HEK293 (cell line): Measurements from ENCODE around the gene EIF4E3.
A peak's percentile ranks its signal among the peaks of the same experiment; 100 is the strongest.

Experiments used
- CTCF ChIA-PET: fragments of 350-600 bp; formaldehyde crosslinking; extraction: SDS; loops from one replicate; lab custom pipeline; 2021; ENCODE audit warnings: antibody characterized with exemption; lab: Yijun Ruan, JAX
- POLR2A ChIA-PET: fragments of 300-600 bp; formaldehyde crosslinking; extraction: SDS; loops from one replicate; lab custom pipeline; 2020; ENCODE audit warnings: antibody characterized with exemption, inconsistent platforms; lab: Yijun Ruan, JAX
- H3K27ac ChIP-seq: fragments of 200-500 bp; sonication (Bioruptor generic); 2 replicates; pipeline ENCODE4 v1.5.1; 2014; ENCODE audit warnings: low read depth, low read length, control low read depth, inconsistent platforms; ENCODE audit errors: extremely low read depth
- H3K36me3 ChIP-seq, 2 experiments: fragments of 200-500 bp in 1 of 2; sonication (Bioruptor generic) in 1 of 2; 1 replicate in 1 of 2; 2 replicates in 1 of 2; pipeline ENCODE4 v1.5.1; 2014 to 2017; ENCODE audit warnings: inconsistent platforms in 2 of 2, low read length in 2 of 2; ENCODE audit not compliant: control insufficient read depth in 2 of 2, insufficient read depth in 1 of 2
- H3K4me1 ChIP-seq: fragments of 200-500 bp; sonication (Bioruptor generic); 2 replicates; pipeline ENCODE4 v1.5.1; 2014; ENCODE audit warnings: mild to moderate bottlenecking, low read length, inconsistent platforms; ENCODE audit not compliant: control insufficient read depth, insufficient read depth
- H3K4me3 ChIP-seq: 2 replicates; pipeline ENCODE4 v1.5.1; 2011; ENCODE audit warnings: low read depth, mild to moderate bottlenecking, control low read depth, low read length, moderate library complexity
- H3K9me3 ChIP-seq: fragments of 200-500 bp; sonication (Bioruptor generic); 2 replicates; pipeline ENCODE4 v1.5.1; 2014; ENCODE audit warnings: low read depth, low read length, inconsistent platforms; ENCODE audit not compliant: control insufficient read depth, insufficient read depth
- BCL11B ChIP-seq: fragments of 450-650 bp; formaldehyde crosslinking; IDR thresholded peaks from 2 replicates; pipeline ENCODE4 v1.5.1; 2016; ENCODE audit warnings: low read depth, missing biosample characterization, missing genetic modification characterization
- CTCF ChIP-seq: fragments of 450-650 bp; formaldehyde crosslinking; IDR thresholded peaks from 2 replicates; pipeline ENCODE4 v1.5.1; 2016; ENCODE audit warnings: missing biosample characterization, missing genetic modification characterization
- HOXA7 ChIP-seq: sonication (generic); formaldehyde crosslinking; IDR thresholded peaks from 2 replicates; pipeline ENCODE4 v1.8.1; 2022; ENCODE audit warnings: missing genetic modification reagents, borderline replicate concordance
- IKZF3 ChIP-seq: fragments of 450-650 bp; IDR thresholded peaks from 2 replicates; pipeline ENCODE4 v1.5.0; 2018; ENCODE audit warnings: missing biosample characterization, mild to moderate bottlenecking, missing genetic modification characterization, moderate library complexity
- KLF16 ChIP-seq: fragments of 450-650 bp; formaldehyde crosslinking; IDR thresholded peaks from 2 replicates; pipeline ENCODE4 v1.5.1; 2017; ENCODE audit warnings: missing biosample characterization, missing genetic modification characterization
- MZF1 ChIP-seq: fragments of 450-650 bp; formaldehyde crosslinking; IDR thresholded peaks from 2 replicates; pipeline ENCODE4 v1.5.1; 2017; ENCODE audit warnings: missing biosample characterization, missing genetic modification characterization, borderline replicate concordance
- PRDM1 ChIP-seq: fragments of 450-650 bp; formaldehyde crosslinking; IDR thresholded peaks from 2 replicates; pipeline ENCODE4; 2016; ENCODE audit warnings: missing biosample characterization, missing genetic modification characterization
- SCRT1 ChIP-seq: fragments of 450-650 bp; formaldehyde crosslinking; IDR thresholded peaks from 2 replicates; pipeline ENCODE4 v1.5.1; 2016; ENCODE audit warnings: missing biosample characterization, missing genetic modification characterization, borderline replicate concordance
- SCRT2 ChIP-seq: fragments of 450-650 bp; formaldehyde crosslinking; IDR thresholded peaks from 2 replicates; pipeline ENCODE4 v1.5.1; 2016; ENCODE audit warnings: missing biosample characterization, missing genetic modification characterization
- SETDB1 ChIP-seq: IDR thresholded peaks from one replicate; pipeline ENCODE4 v1.6.1; 2017; ENCODE audit warnings: mild to moderate bottlenecking, low read length, moderate library complexity, mixed read lengths; ENCODE audit not compliant: insufficient read length
- ZBTB1 ChIP-seq: fragments of 450-650 bp; formaldehyde crosslinking; IDR thresholded peaks from 2 replicates; pipeline ENCODE4 v1.5.1; 2016; ENCODE audit warnings: missing biosample characterization, missing genetic modification characterization
- ZBTB17 ChIP-seq: fragments of 450-650 bp; formaldehyde crosslinking; IDR thresholded peaks from 2 replicates; pipeline ENCODE4 v1.5.1; 2016; ENCODE audit warnings: missing biosample characterization, missing genetic modification characterization
- ZBTB20 ChIP-seq: fragments of 450-650 bp; formaldehyde crosslinking; IDR thresholded peaks from 2 replicates; pipeline ENCODE4 v1.5.1; 2016; ENCODE audit warnings: missing biosample characterization, missing genetic modification characterization
- ZFHX2 ChIP-seq: fragments of 450-650 bp; formaldehyde crosslinking; conservative IDR thresholded peaks from 2 replicates; pipeline ENCODE4 v1.5.1; 2016; ENCODE audit warnings: missing biosample characterization, missing genetic modification characterization
- ZFP3 ChIP-seq: fragments of 450-650 bp; formaldehyde crosslinking; IDR thresholded peaks from 2 replicates; pipeline ENCODE4 v1.5.1; 2016; ENCODE audit warnings: low read depth, missing biosample characterization, missing genetic modification characterization
- ZIC2 ChIP-seq: fragments of 450-650 bp; formaldehyde crosslinking; IDR thresholded peaks from 2 replicates; pipeline ENCODE4 v1.5.1; 2016; ENCODE audit warnings: missing biosample characterization, missing genetic modification characterization
- ZNF211 ChIP-seq: fragments of 450-650 bp; formaldehyde crosslinking; IDR thresholded peaks from 2 replicates; pipeline ENCODE4 v1.5.1; 2016; ENCODE audit warnings: low read depth, missing biosample characterization, missing genetic modification characterization
- ZNF223 ChIP-seq: fragments of 450-650 bp; formaldehyde crosslinking; IDR thresholded peaks from 2 replicates; pipeline ENCODE4 v1.5.1; 2016; ENCODE audit warnings: missing biosample characterization, missing genetic modification characterization
- ZNF266 ChIP-seq: fragments of 450-650 bp; formaldehyde crosslinking; IDR thresholded peaks from 2 replicates; pipeline ENCODE4 v1.5.1; 2016; ENCODE audit warnings: missing biosample characterization, missing genetic modification characterization, low read depth
- ZNF302 ChIP-seq: fragments of 450-650 bp; formaldehyde crosslinking; IDR thresholded peaks from 2 replicates; pipeline ENCODE4 v1.5.1; 2016; ENCODE audit warnings: missing biosample characterization, missing genetic modification characterization, low read depth
- ZNF341 ChIP-seq: fragments of 450-650 bp; formaldehyde crosslinking; IDR thresholded peaks from 2 replicates; pipeline ENCODE4; 2016; ENCODE audit warnings: low read depth, missing biosample characterization, missing genetic modification characterization
- ZNF391 ChIP-seq: fragments of 450-650 bp; formaldehyde crosslinking; IDR thresholded peaks from 2 replicates; pipeline ENCODE4 v1.5.1; 2016; ENCODE audit warnings: low read depth, missing biosample characterization, missing genetic modification characterization, borderline replicate concordance
- ZNF513 ChIP-seq: fragments of 450-650 bp; IDR thresholded peaks from 2 replicates; pipeline ENCODE4 v1.5.1; 2018; ENCODE audit warnings: missing biosample characterization, missing genetic modification characterization
- ZNF530 ChIP-seq: fragments of 450-650 bp; formaldehyde crosslinking; IDR thresholded peaks from 2 replicates; pipeline ENCODE4 v1.5.1; 2016; ENCODE audit warnings: low read depth, missing biosample characterization, missing genetic modification characterization
- ZNF548 ChIP-seq: fragments of 450-650 bp; formaldehyde crosslinking; IDR thresholded peaks from 2 replicates; pipeline ENCODE4 v1.5.1; 2016; ENCODE audit warnings: missing biosample characterization, missing genetic modification characterization
- ZNF558 ChIP-seq: fragments of 450-650 bp; formaldehyde crosslinking; IDR thresholded peaks from 2 replicates; pipeline ENCODE4 v1.5.1; 2016; ENCODE audit warnings: missing biosample characterization, missing genetic modification characterization
- ZNF654 ChIP-seq: fragments of 450-650 bp; formaldehyde crosslinking; IDR thresholded peaks from 2 replicates; pipeline ENCODE4 v1.5.1; 2016; ENCODE audit warnings: low read depth, missing biosample characterization, missing genetic modification characterization
- ZNF660 ChIP-seq: fragments of 450-650 bp; IDR thresholded peaks from 2 replicates; pipeline ENCODE4 v1.5.1; 2018; ENCODE audit warnings: missing biosample characterization, mild to moderate bottlenecking, missing genetic modification characterization
- ZNF670 ChIP-seq: fragments of 450-650 bp; formaldehyde crosslinking; IDR thresholded peaks from 2 replicates; pipeline ENCODE4 v1.5.1; 2016; ENCODE audit warnings: missing biosample characterization, missing genetic modification characterization, low read depth

The EIF4E3 gene

GRCh38 chr3:71652781-71653413, 72.3 kb downstream of the EIF4E3 start:
- Histone ChIP-seq H3K4me1 (peaks cover 2% of the 10 kb centered on the region; the same call in 1 of the 2 replicates), H3K9me3 (no peaks in the 10 kb centered on the region), H3K4me3 (no peak overlapping the region), H3K36me3 (no peaks in the 10 kb centered on the region), H3K27ac (no peak overlapping the region)
- no peak for TF ChIP-seq SCRT2 (tag by site-specific recombination)
- 0 out of 2 replicates have a peak, but pooled peaks have one; percentile 39 for TF ChIP-seq ZNF660 (tag by site-specific recombination)
- no peak for TF ChIP-seq ZNF302 (tag by site-specific recombination)
- TF ChIP-seq ZNF654 (tag by site-specific recombination): peak; percentile 78
- TF ChIP-seq PRDM1: 0 out of 2 replicates have a peak, but pooled peaks have one; percentile 7
- TF ChIP-seq IKZF3 (tag by site-specific recombination): no peak
- no peak for TF ChIP-seq ZNF341
- no peak for TF ChIP-seq ZNF391 (tag by site-specific recombination)
- TF ChIP-seq ZBTB1 (tag by site-specific recombination): no peak
- TF ChIP-seq ZBTB20 (tag by site-specific recombination): no peak
- TF ChIP-seq CTCF (tag by site-specific recombination): 0 out of 2 replicates have a peak, but pooled peaks have one; percentile 37
- TF ChIP-seq SETDB1: no peak
- peak; percentile 66 for TF ChIP-seq ZBTB17
- no peak for TF ChIP-seq ZNF513 (tag by site-specific recombination)
- CTCF ChIA-PET: interaction anchor here (1.0 kb wide), 3 partner anchors 69 to 1121 kb away, joined by 3 to 8 read pairs (median 4); partner anchors contain the start of gene FOXP1
- POLR2A ChIA-PET: no interaction called here

- ChIA-PET CTCF (interaction anchor here (0.6 to 0.7 kb wide), 2 partner anchors 51 to 778 kb away, joined by 3 read pairs; no protein-coding TSS in a partner anchor), POLR2A (interaction anchor here (1.4 kb wide), 1 partner anchor 69 kb away, joined by 7 read pairs; the partner anchor contains the start of gene FOXP1)
- Histone ChIP-seq H3K36me3 (no peaks in the 10 kb centered on the region), H3K27ac (no peak overlapping the region), H3K4me3 (no peak overlapping the region), H3K4me1 (no peaks in the 10 kb centered on the region), H3K9me3 (no peaks in the 10 kb centered on the region)
- no peak for TF ChIP-seq MZF1 (tag by site-specific recombination)
- TF ChIP-seq HOXA7 (CRISPR knock-in tag): no peak
- no peak for TF ChIP-seq ZFHX2
- TF ChIP-seq ZNF558 (tag by site-specific recombination): no peak
- TF ChIP-seq ZNF211 (tag by site-specific recombination): no peak
- no peak for TF ChIP-seq ZFP3 (tag by site-specific recombination)
- no peak for TF ChIP-seq ZNF530 (tag by site-specific recombination)
- no peak for TF ChIP-seq ZIC2 (tag by site-specific recombination)
- no peak for TF ChIP-seq BCL11B (tag by site-specific recombination)
- TF ChIP-seq ZNF670 (tag by site-specific recombination): no peak
- TF ChIP-seq ZNF548 (tag by site-specific recombination): no peak
- TF ChIP-seq SCRT1: no peak
- TF ChIP-seq ZNF266 (tag by site-specific recombination): no peak
- no peak for TF ChIP-seq KLF16 (tag by site-specific recombination)
- no peak for TF ChIP-seq ZNF223 (tag by site-specific recombination)
Measured at GRCh38 chr3:71651625-71652024, 73.6 kb downstream of the EIF4E3 start.
